COLO668 (cell line): ENCODE results near the gene SIAH2.
A peak's percentile ranks its signal among the peaks of the same experiment; 100 is the strongest.
"Not testable (repeated sequence)": the region's sequence is repeated elsewhere in the genome, so short reads cannot be mapped to it uniquely, and the experiment has no call there.

Source experiments
- DNase-seq: peaks from one replicate; lab custom pipeline; 2025; ENCODE audit not compliant: unreplicated experiment; lab: John Stamatoyannopoulos, UW

Gene SIAH2

GRCh38 chr3:150763122-150763840, at the start of gene SIAH2:
TSS of gene SIAH2 (minus strand) at chr3:150763169. CDS start at chr3:150762849, 320 bp downstream.
- peak; percentile 93 for DNase-seq

GRCh38 chr3:150811984-150812383, 49.0 kb upstream of the SIAH2 start:
- no peak for DNase-seq

GRCh38 chr3:150810641-150811040, 47.7 kb upstream of the SIAH2 start:
- DNase-seq: no peak

GRCh38 chr3:150806185-150806835, 43.3 kb upstream of the SIAH2 start:
- no peak for DNase-seq

- DNase-seq: no peak
These were observed 42.4 kb upstream of the SIAH2 start for GRCh38 chr3:150805354-150805753.

- no peak for DNase-seq
These were observed 40.5 kb upstream of the SIAH2 start for GRCh38 chr3:150803440-150803985.

- no peak for DNase-seq
These were observed 37.8 kb upstream of the SIAH2 start for GRCh38 chr3:150800722-150801121.

- no peak for DNase-seq
These were observed 35.2 kb upstream of the SIAH2 start for GRCh38 chr3:150798122-150798618.

- DNase-seq: no peak
These were observed 34.2 kb upstream of the SIAH2 start for GRCh38 chr3:150797155-150797554.

- not testable (repeated sequence) for DNase-seq
These were observed 33.6 kb upstream of the SIAH2 start for GRCh38 chr3:150796527-150796926.

GRCh38 chr3:150793641-150794040, 30.7 kb upstream of the SIAH2 start:
- no peak for DNase-seq

- no peak for DNase-seq
These were observed 27.7 kb upstream of the SIAH2 start for GRCh38 chr3:150790629-150791028.

- DNase-seq: no peak
These were observed 26.5 kb upstream of the SIAH2 start for GRCh38 chr3:150789451-150789850.

- peak; percentile 65 for DNase-seq
These were observed 24.9 kb upstream of the SIAH2 start for GRCh38 chr3:150787741-150788370.

GRCh38 chr3:150786791-150787190, 23.8 kb upstream of the SIAH2 start:
- no peak for DNase-seq

GRCh38 chr3:150784747-150785125, 21.8 kb upstream of the SIAH2 start:
- no peak for DNase-seq

- no peak for DNase-seq
These were observed 21.2 kb upstream of the SIAH2 start for GRCh38 chr3:150783920-150784746.

GRCh38 chr3:150783316-150783715, 20.3 kb upstream of the SIAH2 start:
- DNase-seq: no peak

GRCh38 chr3:150779402-150779858, 16.5 kb upstream of the SIAH2 start:
- DNase-seq: no peak

- no peak for DNase-seq
These were observed 15.9 kb upstream of the SIAH2 start for GRCh38 chr3:150778793-150779401.
